ENCODE measurements around the gene MAP4K2. TPM values are rescaled to one million over a fixed set of nuclear protein-coding genes. Genes with fewer than 3 reads are reported as not detected.

Gene MAP4K2
- total RNA-seq, 1 experiment from 2014 or later = 46.5 TPM

DNA sequence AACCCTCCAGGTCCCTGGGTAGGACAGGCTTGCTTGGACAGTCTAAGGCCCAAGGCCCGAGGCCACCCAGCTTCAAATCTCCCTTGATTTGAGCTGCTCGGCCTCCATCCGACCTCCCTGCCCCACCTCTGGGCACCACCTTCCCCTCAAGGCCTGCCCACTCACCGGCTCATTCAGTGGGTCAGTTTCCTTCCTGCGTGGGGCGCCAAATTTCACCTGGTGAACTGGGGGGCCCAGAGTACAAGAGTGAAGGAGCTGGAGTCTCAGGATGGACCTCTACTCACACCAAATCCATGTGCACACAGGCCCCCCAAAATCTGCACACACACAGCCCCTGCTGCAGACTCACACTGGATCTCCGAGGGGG is 3.8 kb downstream of the MAP4K2 start:
- Histone ChIP-seq H3K36me3 (ENCODE audit: insufficient read depth, low read length, poor library complexity, severe bottlenecking) (peaks cover 6% of the 10 kb centered on the region), H3K27me3 (replicated peaks; ENCODE audit: insufficient read depth, low read depth, low read length, poor library complexity) (no peaks in the 10 kb centered on the region), H3K4me1 (ENCODE audit: insufficient read depth, low read length, poor library complexity, severe bottlenecking) (peaks cover 23% of the 10 kb centered on the region), H3K9me3 (ENCODE audit: low read depth, low read length, poor library complexity, severe bottlenecking) (no peaks in the 10 kb centered on the region), H3K4me3 (ENCODE audit: low read depth, low read length, poor library complexity, severe bottlenecking) (no peak overlapping the region), H3K27ac (ENCODE audit: low read depth, low read length, poor library complexity, severe bottlenecking) (peak overlapping the region; percentile 85)
- no peak for DNase-seq (ENCODE audit: low spot score)
- TF ChIP-seq EZH2 (IDR thresholded peaks at IDR 0.05; ENCODE audit: borderline replicate concordance, low read depth, low read length, poor library complexity, severe bottlenecking) (no peak), CTCF (conservative IDR thresholded peaks at IDR 0.05; ENCODE audit: low read depth, low read length) (no peak)
- intact Hi-C loops (cut with micrococcal nuclease; ENCODE audit: unreplicated experiment) = no loop called here
- ChIA-PET CTCF (no interaction called here), POLR2A (ENCODE audit: low non-redundant PET) (no interaction called here)
- no TSS peak for BruUV-seq (replicated peaks)

DNA sequence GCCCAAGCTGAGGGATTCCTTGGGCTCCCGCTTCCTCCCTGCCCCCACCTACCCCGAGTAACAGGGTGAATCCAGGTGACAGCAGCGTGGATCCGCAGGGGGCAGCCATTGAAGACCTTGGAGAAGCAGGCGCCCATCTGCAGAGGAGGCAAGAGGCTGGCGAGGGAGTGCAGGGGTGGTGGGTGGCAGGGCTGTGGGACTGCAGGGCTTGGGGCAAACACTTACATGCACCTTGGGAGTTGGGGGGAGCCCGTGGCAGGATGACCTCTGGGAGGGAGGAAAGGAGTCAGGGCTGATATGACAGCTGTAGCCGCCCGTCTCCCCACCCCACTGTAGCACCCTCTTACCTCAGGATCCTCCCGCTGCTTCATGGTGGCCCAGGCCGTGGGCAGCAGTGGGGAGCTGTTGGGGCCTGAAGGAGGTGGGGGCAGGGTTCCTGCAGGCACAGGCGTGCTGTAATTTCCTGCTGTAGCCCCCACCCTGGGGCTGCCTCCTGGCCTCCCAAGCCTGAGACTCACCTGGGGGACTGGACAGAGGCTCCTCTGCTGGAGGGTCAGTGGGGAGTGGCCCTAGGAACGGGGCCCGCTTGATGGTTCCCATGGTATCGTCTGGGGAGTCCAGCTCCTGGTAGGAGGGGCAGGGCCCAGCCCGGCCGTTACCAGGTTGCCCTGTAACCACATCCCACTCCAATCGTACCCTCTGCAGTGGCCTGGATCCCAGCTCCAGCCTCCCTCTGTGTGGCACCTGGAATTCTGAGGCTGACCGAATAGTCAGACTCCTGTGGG is 6.1 kb downstream of the MAP4K2 start:
- Histone ChIP-seq H3K27ac (ENCODE audit: low read depth, low read length, poor library complexity, severe bottlenecking) (no peak overlapping the region), H3K4me1 (ENCODE audit: insufficient read depth, low read length, poor library complexity, severe bottlenecking) (peaks cover 10% of the 10 kb centered on the region), H3K36me3 (ENCODE audit: insufficient read depth, low read length, poor library complexity, severe bottlenecking) (peaks cover 6% of the 10 kb centered on the region), H3K27me3 (replicated peaks; ENCODE audit: insufficient read depth, low read depth, low read length, poor library complexity) (no peaks in the 10 kb centered on the region), H3K9me3 (ENCODE audit: low read depth, low read length, poor library complexity, severe bottlenecking) (no peaks in the 10 kb centered on the region), H3K4me3 (ENCODE audit: low read depth, low read length, poor library complexity, severe bottlenecking) (no peak overlapping the region)
- intact Hi-C loops (cut with micrococcal nuclease; ENCODE audit: unreplicated experiment) = no loop called here
- POLR2A ChIA-PET (ENCODE audit: low non-redundant PET) = no interaction called here
- CTCF ChIA-PET = no interaction called here
- TF ChIP-seq CTCF (conservative IDR thresholded peaks at IDR 0.05; ENCODE audit: low read depth, low read length) (no peak), EZH2 (IDR thresholded peaks at IDR 0.05; ENCODE audit: borderline replicate concordance, low read depth, low read length, poor library complexity, severe bottlenecking) (no peak)
- no TSS peak for BruUV-seq (replicated peaks)
- DNase-seq (ENCODE audit: low spot score) = no peak

- no peak for DNase-seq (ENCODE audit: low spot score)
- ChIA-PET POLR2A (ENCODE audit: low non-redundant PET) (no interaction called here), CTCF (no interaction called here)
- H3K36me3 ChIP-seq (ENCODE audit: insufficient read depth, low read length, poor library complexity, severe bottlenecking) = peaks cover 6% of the 10 kb centered on the region
- BruUV-seq (replicated peaks) = no TSS peak
- H3K27me3 ChIP-seq (replicated peaks; ENCODE audit: insufficient read depth, low read depth, low read length, poor library complexity) = no peaks in the 10 kb centered on the region
- H3K4me3 ChIP-seq (ENCODE audit: low read depth, low read length, poor library complexity, severe bottlenecking) = no peak overlapping the region
- TF ChIP-seq CTCF (conservative IDR thresholded peaks at IDR 0.05; ENCODE audit: low read depth, low read length) (no peak), EZH2 (IDR thresholded peaks at IDR 0.05; ENCODE audit: borderline replicate concordance, low read depth, low read length, poor library complexity, severe bottlenecking) (no peak)
- H3K9me3 ChIP-seq (ENCODE audit: low read depth, low read length, poor library complexity, severe bottlenecking) = no peaks in the 10 kb centered on the region
- H3K4me1 ChIP-seq (ENCODE audit: insufficient read depth, low read length, poor library complexity, severe bottlenecking) = peaks cover 2% of the 10 kb centered on the region
- intact Hi-C loops (cut with micrococcal nuclease; ENCODE audit: unreplicated experiment) = no loop called here
- no peak overlapping the region for H3K27ac ChIP-seq (ENCODE audit: low read depth, low read length, poor library complexity, severe bottlenecking)
Observed at GRCh38 chr11:64796047-64796756, 6.8 kb downstream of the MAP4K2 start.
